Testis (tissue), 3 donors: Measurements from ENCODE around the gene FAM209B. TPM values are rescaled to one million over a fixed set of nuclear protein-coding genes. Genes with fewer than 3 reads are reported as not detected.
"Not testable (repeated sequence)": the region's sequence is repeated elsewhere in the genome, so short reads cannot be mapped to it uniquely, and the experiment has no call there.

Source experiments
- DNase-seq: peaks from one replicate; pipeline ENCODE4 v3.0.0-alpha.2; 2019
- H3K27ac ChIP-seq, 2 donors: fragments of 200-600 bp; sonication (generic); one replicate each; pipeline ENCODE4 v1.5.1; 2019
- H3K27me3 ChIP-seq: fragments of 200-600 bp; sonication (generic); one replicate; pipeline ENCODE4 v1.5.1; 2019
- H3K36me3 ChIP-seq: fragments of 200-600 bp; sonication (generic); one replicate; pipeline ENCODE4 v1.5.1; 2017; ENCODE audit warnings: low read depth; ENCODE audit errors: missing control alignments
- H3K4me1 ChIP-seq: fragments of 200-600 bp; sonication (generic); one replicate; pipeline ENCODE4 v1.5.1; 2019
- H3K4me3 ChIP-seq, 2 donors: fragments of 200-600 bp; sonication (generic); one replicate each; pipeline ENCODE4 v1.5.1; 2017 to 2019
- H3K9me3 ChIP-seq: fragments of 200-600 bp; sonication (generic); one replicate; pipeline ENCODE4 v1.5.1; 2017
- CTCF ChIP-seq, 3 experiments: fragments of 450-650 bp in 2 of 3; fragments of 200-600 bp in 1 of 3; sonication (generic) in 1 of 3; IDR thresholded peaks; one replicate each; pipeline ENCODE4 v1.5.1; 2016 to 2019; ENCODE audit warnings: antibody characterized with exemption in 3 of 3, mild to moderate bottlenecking in 2 of 3, moderate library complexity in 1 of 3
- POLR2A ChIP-seq: fragments of 450-650 bp; IDR thresholded peaks from one replicate; pipeline ENCODE4 v1.6.1; 2017; ENCODE audit warnings: antibody characterized with exemption, mild to moderate bottlenecking, moderate library complexity
- WGBS, 2 donors: methylation state at CpG; one replicate each; pipeline ENCODE4 v1.1.5; 2018; 5-methylcytosine and 5-hydroxymethylcytosine counted together
- intact Hi-C: fragments of 100-400 bp; cut with DNase I; formaldehyde crosslinking; loops from one replicate; pipeline ENCODE4 v1.15.1; 2023; ENCODE audit warnings: low total_unique reads
- polyA plus RNA-seq: library from polyadenylated mRNA; stranded (reverse); fragments of 350-450 nt; fragmentation: Illumina TruSeq; extraction: RNeasy Lipid Tissue Mini Kit (QIAGEN cat#74804); gene quantifications from one replicate; pipeline ENCODE4 v1.2.3, GENCODE V29; 2014; ENCODE audit warnings: low read depth, low replicate concordance; ENCODE audit not compliant: insufficient read depth
- total RNA-seq, 2 donors: library from RNA; depleted of rRNA; stranded (reverse); fragments of >200 nt; gene quantifications; one replicate each; pipeline ENCODE4 v1.2.3, GENCODE V29; 2016

Gene FAM209B
- total and polyA plus RNA-seq, 3 donors from 2014 or later = 50.7 to 153 (median 89.4) TPM

GRCh38 chr20:56551571-56551970 is 18.5 kb downstream of the FAM209B start:
- Histone ChIP-seq H3K27me3 (no peaks in the 10 kb centered on the region), H3K4me1 (no peaks in the 10 kb centered on the region), H3K27ac (no peak overlapping the region), H3K9me3 (no peaks in the 10 kb centered on the region), H3K36me3 (no peaks in the 10 kb centered on the region), H3K4me3 (no peak overlapping the region)
- WGBS, 2 donors = 87 to 88% methylated on average over 8 of the region's 8 CpGs
- no peak for DNase-seq
- intact Hi-C loops = no loop called here
- TF ChIP-seq POLR2A (no peak), CTCF (IDR thresholded peaks at IDR 0.05) (no peak)

GRCh38 chr20:56552911-56553629 is 20.0 kb downstream of the FAM209B start:
- Histone ChIP-seq H3K9me3 (no peaks in the 10 kb centered on the region), H3K27me3 (no peaks in the 10 kb centered on the region), H3K27ac (no peak overlapping the region), H3K4me3 (no peak overlapping the region), H3K36me3 (no peaks in the 10 kb centered on the region), H3K4me1 (no peaks in the 10 kb centered on the region)
- intact Hi-C loops = no loop called here
- WGBS, 2 donors = 74 to 76% methylated on average over 8 of the region's 8 CpGs
- no peak for TF ChIP-seq CTCF (IDR thresholded peaks at IDR 0.05)
- TF ChIP-seq POLR2A = no peak
- DNase-seq = no peak

- TF ChIP-seq POLR2A (no peak), CTCF (IDR thresholded peaks at IDR 0.05) (no peak)
- no peaks in the 10 kb centered on the region for H3K27me3 ChIP-seq
- intact Hi-C loops = no loop called here
- WGBS, 2 donors = 34 to 52% methylated on average over 4 of the region's 4 CpGs
- no peak overlapping the region for H3K4me3 ChIP-seq
- DNase-seq = no peak
- no peaks in the 10 kb centered on the region for H3K4me1 ChIP-seq
- no peaks in the 10 kb centered on the region for H3K36me3 ChIP-seq
- H3K27ac ChIP-seq = no peak overlapping the region
- H3K9me3 ChIP-seq = no peaks in the 10 kb centered on the region
Observed at GRCh38 chr20:56554869-56555268, 21.8 kb downstream of the FAM209B start.

DNA sequence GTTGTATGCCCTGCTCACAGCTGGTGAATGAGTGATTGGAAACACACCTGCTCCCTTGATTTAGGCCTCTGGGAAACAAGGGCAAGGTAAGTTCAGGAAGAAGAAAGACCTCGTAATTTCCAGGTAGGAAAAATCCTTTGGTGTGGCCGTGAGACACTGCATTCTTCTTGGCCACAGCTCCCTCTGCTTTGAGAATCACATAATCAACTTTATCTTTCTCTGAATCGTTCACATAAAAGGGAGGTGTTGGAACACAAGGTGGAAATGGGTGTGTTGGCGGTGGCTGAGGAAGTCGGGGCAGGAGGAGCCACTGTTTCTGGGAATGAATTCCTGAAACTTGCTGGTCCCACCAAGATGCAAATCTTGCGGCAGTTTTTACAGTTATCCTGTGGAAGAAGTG is 25.9 kb downstream of the FAM209B start:
- intact Hi-C loops = no loop called here
- no peaks in the 10 kb centered on the region for H3K27me3 ChIP-seq
- H3K4me3 ChIP-seq = no peak overlapping the region
- 71 to 73% methylated on average over 6 of the region's 6 CpGs for WGBS, 2 donors
- no peak for DNase-seq
- H3K4me1 ChIP-seq = no peaks in the 10 kb centered on the region
- H3K9me3 ChIP-seq = no peaks in the 10 kb centered on the region
- H3K27ac ChIP-seq = no peak overlapping the region
- no peak for TF ChIP-seq CTCF (IDR thresholded peaks at IDR 0.05)
- no peak for TF ChIP-seq POLR2A
- H3K36me3 ChIP-seq = no peaks in the 10 kb centered on the region

- H3K27me3 ChIP-seq, intact Hi-C loops: not testable (repeated sequence)
- 74 to 91% methylated on average over 6 of the region's 6 CpGs for WGBS, 2 donors
Observed at GRCh38 chr20:56564526-56564925, 31.5 kb downstream of the FAM209B start.

More at GRCh38 chr20:56564526-56564925, 31.5 kb downstream of the FAM209B start:
- H3K27ac ChIP-seq, H3K4me3 ChIP-seq, H3K36me3 ChIP-seq, H3K4me1 ChIP-seq, DNase-seq, H3K9me3 ChIP-seq: not testable (repeated sequence)
